Measurements from ENCODE around the gene PLA2G2F.

- TF ChIP-seq POLR2A (IDR thresholded peaks at IDR 0.05) (no peak), CTCF (IDR thresholded peaks at IDR 0.05) (no peak)
Observed at GRCh38 chr1:20199403-20199802, 60.3 kb downstream of the PLA2G2F start.
